ENCODE data around the gene TP53I11. TPM values are rescaled to one million over a fixed set of nuclear protein-coding genes. Genes with fewer than 3 reads are reported as not detected.

Gene TP53I11
- total RNA-seq, 1 experiment from 2014 or later: 94.2 TPM

DNA sequence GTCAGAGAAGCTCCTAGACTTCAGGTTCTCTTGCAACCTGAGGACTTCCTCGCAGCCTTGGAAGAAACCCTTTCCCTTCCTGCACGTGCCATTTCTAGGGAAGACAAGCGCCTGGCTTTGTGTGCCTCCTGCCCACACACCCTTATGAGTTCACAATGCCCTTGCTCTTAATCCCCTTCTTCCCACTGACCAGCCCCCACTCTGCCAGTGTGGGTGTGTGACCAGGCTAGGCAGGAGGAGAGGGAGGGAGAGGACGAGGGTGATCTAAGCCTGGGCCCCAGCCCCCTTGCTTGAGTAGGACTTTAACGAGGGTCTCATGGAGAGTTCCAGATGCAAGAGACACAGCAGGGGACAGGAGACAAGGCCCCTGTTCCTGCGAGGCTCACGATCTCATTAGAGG, 30.2 kb downstream of the TP53I11 start:
- Histone ChIP-seq H2BK5ac (ENCODE audit: insufficient read length, low read length) (no peak overlapping the region), H3K27ac (ENCODE audit: insufficient read length, low read depth, low read length) (no peak overlapping the region), H2AK5ac (ENCODE audit: insufficient read length, low read length) (no peak overlapping the region), H3K4ac (ENCODE audit: low read depth, low read length) (no peak overlapping the region), H2AFZ (ENCODE audit: low read length) (no peak overlapping the region), H3T11ph (ENCODE audit: low read length) (no peak overlapping the region), H2BK120ac (ENCODE audit: low read depth, low read length, poor library complexity, severe bottlenecking) (no peak overlapping the region), H4K8ac (replicated peaks; ENCODE audit: insufficient read length, low read depth, low read length) (no peak overlapping the region), H3K79me1 (ENCODE audit: insufficient read depth, low read depth, low read length, poor library complexity, severe bottlenecking) (no peaks in the 10 kb centered on the region), H4K5ac (ENCODE audit: insufficient read length, low read depth, low read length) (no peak overlapping the region), H3K14ac (ENCODE audit: insufficient read depth, low read length) (no peak overlapping the region), H3K23ac (ENCODE audit: insufficient read length, low read depth, low read length) (no peak overlapping the region), H3K23me2 (ENCODE audit: insufficient read length, low read depth, low read length, poor library complexity, severe bottlenecking) (no peaks in the 10 kb centered on the region), H2BK20ac (ENCODE audit: low read depth, low read length, poor library complexity, severe bottlenecking) (no peak overlapping the region), H3K9me3 (ENCODE audit: control insufficient read depth, low read depth, low read length) (no peaks in the 10 kb centered on the region), H4K91ac (ENCODE audit: insufficient read length, low read depth, low read length) (no peak overlapping the region), H3K18ac (ENCODE audit: insufficient read length, low read depth, low read length) (no peak overlapping the region), H3K79me2 (ENCODE audit: insufficient read depth, low read length) (no peaks in the 10 kb centered on the region), H3K4me2 (ENCODE audit: insufficient read depth, insufficient read length, low read length) (no peak overlapping the region), H2BK15ac (ENCODE audit: low read depth, low read length) (no peak overlapping the region), H2BK12ac (ENCODE audit: insufficient read length, low read depth, low read length) (no peak overlapping the region), H3K27me3 (ENCODE audit: insufficient read depth, low read length) (no peaks in the 10 kb centered on the region), H3K56ac (ENCODE audit: insufficient read length, low read depth, low read length) (no peak overlapping the region), H3K9ac (ENCODE audit: extremely low read depth, insufficient read length, low read length) (no peak overlapping the region), H4K20me1 (ENCODE audit: control insufficient read depth, insufficient read depth, insufficient read length) (no peaks in the 10 kb centered on the region), H3K4me1 (ENCODE audit: insufficient read depth, low read length) (no peaks in the 10 kb centered on the region)
- TF ChIP-seq CTCF (conservative IDR thresholded peaks at IDR 0.05): no peak
- no peaks in the 10 kb centered on the region for H3K9me3 Mint-ChIP-seq
- WGBS (ENCODE audit: extremely low coverage, insufficient read length, low lambda C conversion rate): no CpG with 5 or more reads among the region's 7 CpGs
- no peak for DNase-seq
- H3K27ac Mint-ChIP-seq: no peak overlapping the region
- H3K27me3 Mint-ChIP-seq (ENCODE audit: low read depth): peaks cover 1% of the 10 kb centered on the region
- H3K4me3 Mint-ChIP-seq: no peak overlapping the region
- peaks cover 4 to 7% of the 10 kb centered on the region in 2 experiments for H3K4me1 Mint-ChIP-seq
- no peaks in the 10 kb centered on the region; a peak in 1 of 7 replicates for H3K36me3 Mint-ChIP-seq (ENCODE audit: insufficient read depth in 1 of 3, low read depth in 3 of 3)
